NCI-H187 (cell line): ENCODE data around the gene STK36.
A peak's percentile ranks its signal among the peaks of the same experiment; 100 is the strongest.

Experiments
- DNase-seq, 2 experiments: peaks; one replicate each; lab custom pipeline; 2025; lab: John Stamatoyannopoulos, UW

Gene STK36

GRCh38 chr2:218720048-218721041, 48.5 kb downstream of the STK36 start:
- DNase-seq, result peak; percentile 24 to 38

- no peak for DNase-seq
Measured at GRCh38 chr2:218721488-218721887, 49.6 kb downstream of the STK36 start.

- DNase-seq, result no peak
Measured at GRCh38 chr2:218721934-218722333, 50.0 kb downstream of the STK36 start.

GRCh38 chr2:218722419-218722818, 50.5 kb downstream of the STK36 start:
- no peak for DNase-seq

GRCh38 chr2:218722876-218723785, 51.2 kb downstream of the STK36 start:
- DNase-seq, result no peak

GRCh38 chr2:218726004-218726574, 54.2 kb downstream of the STK36 start:
- no peak for DNase-seq

- DNase-seq, result no peak
Measured at GRCh38 chr2:218727502-218728165, 55.7 kb downstream of the STK36 start.

GRCh38 chr2:218729640-218730039, 57.8 kb downstream of the STK36 start:
- DNase-seq, result no peak

- DNase-seq, result no peak
Measured at GRCh38 chr2:218732052-218732760, 60.3 kb downstream of the STK36 start.

- no peak for DNase-seq
Measured at GRCh38 chr2:218732761-218733158, 60.9 kb downstream of the STK36 start.

GRCh38 chr2:218733171-218734021, 61.5 kb downstream of the STK36 start:
- no peak for DNase-seq

GRCh38 chr2:218734190-218734975, 62.5 kb downstream of the STK36 start:
- DNase-seq, result no peak

- no peak for DNase-seq
Measured at GRCh38 chr2:218736531-218736930, 64.6 kb downstream of the STK36 start.

GRCh38 chr2:218743068-218743467, 71.2 kb downstream of the STK36 start:
- DNase-seq, result no peak

GRCh38 chr2:218744615-218745014, 72.7 kb downstream of the STK36 start:
- no peak for DNase-seq

- DNase-seq, result no peak
Measured at GRCh38 chr2:218745160-218745558, 73.3 kb downstream of the STK36 start.

GRCh38 chr2:218745559-218746469, 73.9 kb downstream of the STK36 start:
- DNase-seq, result no peak

- no peak for DNase-seq
Measured at GRCh38 chr2:218746470-218746795, 74.5 kb downstream of the STK36 start.
